Activated naive CD4-positive, alpha-beta T cell treated with anti-CD3 and anti-CD28 coated beads, Interleukin-2, amount 10 ng/mL, durations not matched to agents 7 days and 5 days (primary cell): ENCODE results near the gene MTR.
A peak's percentile ranks its signal among the peaks of the same experiment; 100 is the strongest.

Experiments
- CTCF ChIA-PET: fragments of 350-600 bp; sonication (Branson Sonifier 250); formaldehyde crosslinking; loops from one replicate; lab custom pipeline; 2021; ENCODE audit warnings: antibody characterized with exemption; lab: Charles Lee
- DNase-seq: peaks from one replicate; pipeline ENCODE4 v3.0.0-alpha.2; 2020
- H3K27ac Mint-ChIP-seq: one replicate; pipeline ENCODE4 v1.8.0; 2021; ENCODE audit warnings: mild to moderate bottlenecking, moderate library complexity, mixed read lengths
- H3K27me3 Mint-ChIP-seq: one replicate; pipeline ENCODE4 v1.8.0; 2021; ENCODE audit warnings: mild to moderate bottlenecking, mixed read lengths
- H3K36me3 Mint-ChIP-seq: one replicate; pipeline ENCODE4 v1.8.0; 2021; ENCODE audit warnings: mixed read lengths
- H3K4me1 Mint-ChIP-seq: one replicate; pipeline ENCODE4 v1.8.0; 2021; ENCODE audit warnings: mixed read lengths
- H3K4me3 Mint-ChIP-seq: one replicate; pipeline ENCODE4 v1.8.0; 2021; ENCODE audit warnings: mild to moderate bottlenecking, moderate library complexity, mixed read lengths
- H3K9me3 Mint-ChIP-seq: one replicate; pipeline ENCODE4 v1.8.0; 2021; ENCODE audit warnings: mixed read lengths

MTR gene

DNA sequence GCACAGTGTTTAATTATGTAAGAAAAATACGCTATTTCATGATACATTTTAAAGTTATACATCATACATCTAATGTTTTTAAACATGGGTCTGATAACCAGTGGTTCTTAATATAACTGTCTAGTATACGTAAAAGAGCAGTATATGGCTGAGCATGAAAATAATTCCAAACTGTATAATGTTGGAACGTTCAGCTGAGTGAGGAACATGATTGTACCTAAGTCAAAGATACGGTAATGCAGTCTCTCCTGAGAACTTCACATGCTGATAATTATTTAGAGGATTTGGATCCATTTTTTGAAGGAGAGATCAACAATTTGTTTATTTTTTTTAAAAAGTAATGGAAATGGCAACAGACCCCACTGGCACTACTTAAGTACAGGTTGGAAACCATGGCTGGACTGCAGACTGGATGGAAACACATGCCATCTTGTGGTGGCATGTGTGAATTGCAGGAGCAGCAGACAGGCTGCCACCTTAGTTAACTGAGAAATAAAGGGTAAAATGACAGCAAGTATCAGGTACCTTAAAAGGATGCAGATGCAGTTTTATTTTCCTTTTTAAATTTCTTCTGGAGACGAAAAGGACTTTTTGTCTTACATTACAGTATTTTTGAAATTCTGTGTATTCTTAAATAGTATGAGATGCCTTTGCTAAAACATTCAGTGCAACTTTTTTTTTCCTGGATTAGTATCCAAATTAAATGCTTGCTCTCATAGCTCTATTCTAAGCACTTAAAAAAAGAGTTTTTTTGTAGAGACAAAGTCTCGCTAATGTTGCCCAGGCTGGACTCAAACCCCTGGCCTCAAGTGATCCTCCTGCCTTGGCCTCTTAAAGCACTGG, 73.8 kb downstream of the MTR start:
- DNase-seq = peak; percentile 60
- CTCF ChIA-PET = interaction anchor here (0.7 to 2.2 kb wide), 3 partner anchors 110 to 464 kb away, joined by 3 to 26 read pairs (median 4); no protein-coding TSS in a partner anchor
- H3K4me1 Mint-ChIP-seq = no peaks in the 10 kb centered on the region

DNA sequence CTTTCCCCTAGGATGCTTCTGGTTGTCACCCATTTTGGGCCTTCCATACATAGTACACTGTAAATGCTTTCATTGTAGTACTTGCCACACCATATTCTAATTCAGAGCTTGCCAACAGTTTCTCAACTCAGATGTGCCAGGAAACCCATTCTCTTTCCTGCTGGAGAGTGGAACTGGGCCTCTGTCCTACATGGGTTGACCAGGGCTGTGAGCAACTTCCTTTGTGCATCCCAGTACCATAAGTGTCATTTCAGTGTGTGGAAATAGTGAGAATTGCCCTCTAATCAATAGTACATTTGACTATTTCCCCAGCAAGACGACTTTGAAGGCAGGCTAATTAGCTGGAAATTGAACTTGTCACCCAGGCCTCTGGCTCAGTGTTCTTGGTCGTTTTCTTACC, 74.8 kb downstream of the MTR start:
- CTCF ChIA-PET = interaction anchor here (2.2 kb wide), 1 partner anchor 111 kb away, joined by 26 read pairs; no protein-coding TSS in a partner anchor

More for the DNA sequence above, 73.8 kb downstream of the MTR start:
- Mint-ChIP-seq H3K9me3 (no peaks in the 10 kb centered on the region), H3K4me3 (no peak overlapping the region), H3K36me3 (peaks cover 25% of the 10 kb centered on the region), H3K27me3 (no peaks in the 10 kb centered on the region), H3K27ac (no peak overlapping the region)

DNA sequence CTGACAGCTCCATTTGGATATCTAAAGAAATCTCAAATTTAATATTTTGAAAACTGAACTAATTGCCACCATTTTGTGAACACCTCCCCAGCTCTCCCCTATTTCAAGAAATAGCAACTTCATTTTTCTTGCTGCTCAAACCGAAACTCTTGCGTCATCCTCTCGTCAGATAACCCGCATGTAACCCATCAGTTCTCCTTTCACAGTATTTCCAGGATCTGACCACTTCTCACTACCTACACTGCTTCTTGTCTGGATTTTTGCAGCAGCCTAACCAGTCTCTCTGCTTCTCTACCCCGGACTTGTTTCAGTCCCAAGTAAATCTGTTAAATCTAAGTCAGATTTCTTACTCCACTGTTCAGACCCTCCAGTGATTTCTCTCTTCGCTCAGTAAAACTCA, 75.6 kb downstream of the MTR start:
- H3K36me3 Mint-ChIP-seq = peaks cover 27% of the 10 kb centered on the region
- H3K9me3 Mint-ChIP-seq = no peaks in the 10 kb centered on the region
- H3K27ac Mint-ChIP-seq = no peak overlapping the region
- H3K4me1 Mint-ChIP-seq = no peaks in the 10 kb centered on the region
- H3K27me3 Mint-ChIP-seq = no peaks in the 10 kb centered on the region
- CTCF ChIA-PET = interaction anchor here (1.3 kb wide), 1 partner anchor 111 kb away, joined by 4 read pairs; no protein-coding TSS in a partner anchor
- no peak for DNase-seq
- no peak overlapping the region for H3K4me3 Mint-ChIP-seq

More for the DNA sequence above, 74.8 kb downstream of the MTR start:
- Mint-ChIP-seq H3K4me1 (no peaks in the 10 kb centered on the region), H3K27me3 (no peaks in the 10 kb centered on the region), H3K9me3 (no peaks in the 10 kb centered on the region), H3K36me3 (peaks cover 26% of the 10 kb centered on the region), H3K27ac (no peak overlapping the region), H3K4me3 (no peak overlapping the region)
- no peak for DNase-seq

DNA sequence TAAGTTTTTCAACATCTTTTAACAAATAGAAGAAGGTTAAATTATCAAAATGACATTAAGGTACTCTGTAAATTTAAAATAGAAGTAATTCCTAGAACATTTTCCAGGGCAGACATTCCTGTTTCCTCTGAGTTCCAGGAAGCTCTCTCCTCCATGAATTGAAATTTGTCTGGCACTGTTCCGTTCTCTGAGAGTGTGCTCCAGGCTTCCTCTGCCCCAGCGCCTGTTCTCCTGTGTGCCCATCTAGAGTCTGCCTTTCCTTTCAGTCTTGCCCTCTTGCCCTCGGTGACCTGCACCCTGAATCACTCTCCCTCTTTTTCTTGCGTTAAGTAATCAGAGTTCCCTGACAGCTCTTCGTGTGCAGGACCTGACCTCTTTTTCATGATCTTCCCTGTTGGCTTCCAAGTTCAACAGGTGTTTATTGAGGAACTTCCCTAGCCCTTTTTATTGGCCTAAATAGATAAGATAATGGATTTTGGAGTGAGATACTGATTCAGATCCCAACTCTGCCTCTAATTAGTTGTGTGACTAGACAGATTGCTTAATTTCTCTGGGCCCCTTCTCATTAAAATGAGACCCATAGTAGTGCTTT, 77.1 kb downstream of the MTR start:
- H3K27ac Mint-ChIP-seq = no peak overlapping the region
- H3K9me3 Mint-ChIP-seq = no peaks in the 10 kb centered on the region
- no peak for DNase-seq
- no peaks in the 10 kb centered on the region for H3K4me1 Mint-ChIP-seq
- no peak overlapping the region for H3K4me3 Mint-ChIP-seq
- H3K27me3 Mint-ChIP-seq = no peaks in the 10 kb centered on the region
- CTCF ChIA-PET = no interaction called here
- peaks cover 25% of the 10 kb centered on the region for H3K36me3 Mint-ChIP-seq

DNA sequence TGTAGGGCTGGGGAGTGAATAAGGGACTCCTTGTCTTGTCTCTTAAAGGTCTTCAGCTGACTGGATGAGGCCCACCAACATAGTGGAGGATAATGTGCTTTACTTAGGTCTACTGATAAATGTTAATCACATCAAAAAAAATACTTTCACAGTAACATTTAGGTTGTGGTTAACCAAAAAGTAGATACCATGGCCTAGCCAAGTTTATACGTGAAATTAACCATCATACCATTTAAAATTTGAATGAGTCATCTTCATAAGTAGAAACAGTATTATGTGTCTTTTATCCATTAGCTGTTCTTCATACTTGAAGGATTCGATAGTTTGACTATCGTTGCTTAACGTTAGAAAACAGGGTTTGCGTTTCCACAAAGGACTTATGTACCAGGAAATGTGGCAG, 80.9 kb downstream of the MTR start:
- H3K9me3 Mint-ChIP-seq = no peaks in the 10 kb centered on the region
- no peaks in the 10 kb centered on the region for H3K4me1 Mint-ChIP-seq
- no peaks in the 10 kb centered on the region for H3K27me3 Mint-ChIP-seq
- DNase-seq = no peak
- H3K4me3 Mint-ChIP-seq = no peak overlapping the region
- no peak overlapping the region for H3K27ac Mint-ChIP-seq
- CTCF ChIA-PET = no interaction called here
- H3K36me3 Mint-ChIP-seq = peaks cover 18% of the 10 kb centered on the region

DNA sequence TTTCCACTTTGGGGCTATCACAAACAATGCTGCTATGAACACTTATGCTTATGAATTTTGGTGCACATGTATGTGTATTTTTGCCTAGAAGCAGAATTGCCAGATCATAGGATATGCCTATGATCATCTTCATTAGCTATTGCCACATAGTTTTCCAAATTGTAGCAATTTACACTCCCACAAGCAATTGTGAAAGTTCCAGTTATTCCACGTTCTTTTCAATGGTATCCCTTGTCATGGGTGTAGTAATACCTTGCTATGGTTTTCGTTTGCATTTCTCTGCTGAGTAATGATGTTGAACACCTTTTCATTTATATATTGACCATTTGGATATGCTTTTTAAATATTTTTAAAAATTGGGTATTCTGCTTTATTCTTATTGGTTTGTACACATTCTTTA, 82.6 kb downstream of the MTR start:
- Mint-ChIP-seq H3K36me3 (peaks cover 14% of the 10 kb centered on the region), H3K27me3 (no peaks in the 10 kb centered on the region)

DNA sequence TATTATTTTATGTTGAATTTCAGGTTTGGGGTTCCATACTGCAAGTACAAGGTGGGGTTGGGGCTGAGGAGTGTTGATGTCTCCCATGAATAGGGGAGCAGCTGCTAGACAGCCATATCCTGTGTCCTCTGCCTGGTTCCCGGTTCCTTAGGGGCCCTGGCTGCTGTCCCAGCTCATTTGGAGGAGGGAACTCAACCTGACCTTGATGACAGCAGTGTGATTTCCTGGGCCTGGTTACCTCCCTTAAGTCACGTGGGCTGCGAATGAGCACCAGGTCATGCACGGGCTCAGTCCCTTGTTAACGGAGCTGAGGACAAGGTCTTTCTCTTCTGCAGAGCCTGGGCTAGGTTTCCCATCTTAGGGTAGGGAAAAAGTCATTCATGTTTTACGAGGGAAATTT, 85.1 kb downstream of the MTR start:
- Mint-ChIP-seq H3K27me3 (no peaks in the 10 kb centered on the region), H3K36me3 (peaks cover 19% of the 10 kb centered on the region), H3K4me3 (no peak overlapping the region), H3K27ac (no peak overlapping the region), H3K4me1 (no peaks in the 10 kb centered on the region), H3K9me3 (no peaks in the 10 kb centered on the region)
- no peak for DNase-seq
- CTCF ChIA-PET = no interaction called here

More for the DNA sequence above, 82.6 kb downstream of the MTR start:
- Mint-ChIP-seq H3K9me3 (no peaks in the 10 kb centered on the region), H3K27ac (no peak overlapping the region), H3K4me3 (no peak overlapping the region), H3K4me1 (no peaks in the 10 kb centered on the region)
- CTCF ChIA-PET = no interaction called here
- DNase-seq = no peak

DNA sequence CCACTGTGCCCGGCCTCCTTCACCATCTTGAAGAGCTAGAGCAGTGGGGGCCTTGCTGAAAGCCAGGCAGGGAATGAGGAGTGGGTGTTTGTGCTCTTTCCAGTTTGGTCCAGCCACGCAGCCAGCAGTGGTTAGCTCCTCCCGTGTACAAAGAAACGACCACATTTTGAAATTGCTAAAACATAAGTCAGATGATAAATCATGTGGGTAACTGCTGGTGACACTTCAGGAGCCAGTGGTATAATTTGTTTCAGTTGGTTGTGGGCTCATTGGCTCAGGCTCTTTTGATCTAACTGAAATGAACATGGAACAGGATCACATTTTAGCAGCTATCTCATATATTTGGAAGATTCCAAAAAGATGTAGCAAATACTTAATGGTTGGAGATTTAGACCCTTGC, 87.6 kb downstream of the MTR start:
- H3K27ac Mint-ChIP-seq = no peak overlapping the region

DNA sequence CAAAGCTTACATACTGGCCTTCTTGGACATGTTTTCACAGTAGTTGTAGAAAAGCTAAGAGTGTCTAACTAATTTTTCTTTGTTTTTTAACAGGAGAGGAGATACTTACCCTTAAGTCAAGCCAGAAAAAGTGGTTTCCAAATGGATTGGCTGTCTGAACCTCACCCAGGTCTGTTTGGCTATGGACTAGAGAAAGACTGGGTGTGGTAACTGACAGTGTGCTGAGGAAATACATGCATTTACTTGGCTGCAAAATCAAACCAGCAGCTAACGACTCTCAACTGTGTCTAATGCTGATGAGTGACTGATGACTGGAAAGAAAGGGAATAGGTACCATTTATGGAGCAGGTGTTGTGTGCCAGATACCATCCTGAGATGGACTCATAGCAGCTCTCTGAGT, 91.1 kb downstream of the MTR start:
- H3K9me3 Mint-ChIP-seq = no peaks in the 10 kb centered on the region
- no peak for DNase-seq
- H3K4me3 Mint-ChIP-seq = no peak overlapping the region
- H3K27me3 Mint-ChIP-seq = no peaks in the 10 kb centered on the region
- no peak overlapping the region for H3K27ac Mint-ChIP-seq
- H3K4me1 Mint-ChIP-seq = no peaks in the 10 kb centered on the region
- peaks cover 34% of the 10 kb centered on the region for H3K36me3 Mint-ChIP-seq
- CTCF ChIA-PET = no interaction called here

More for the DNA sequence above, 87.6 kb downstream of the MTR start:
- no peaks in the 10 kb centered on the region for H3K27me3 Mint-ChIP-seq
- no peaks in the 10 kb centered on the region for H3K9me3 Mint-ChIP-seq
- no peak overlapping the region for H3K4me3 Mint-ChIP-seq
- no peak for DNase-seq
- H3K4me1 Mint-ChIP-seq = no peaks in the 10 kb centered on the region
- CTCF ChIA-PET = interaction anchor here (0.7 kb wide), 1 partner anchor 134 kb away, joined by 3 read pairs; no protein-coding TSS in a partner anchor
- H3K36me3 Mint-ChIP-seq = peaks cover 27% of the 10 kb centered on the region

DNA sequence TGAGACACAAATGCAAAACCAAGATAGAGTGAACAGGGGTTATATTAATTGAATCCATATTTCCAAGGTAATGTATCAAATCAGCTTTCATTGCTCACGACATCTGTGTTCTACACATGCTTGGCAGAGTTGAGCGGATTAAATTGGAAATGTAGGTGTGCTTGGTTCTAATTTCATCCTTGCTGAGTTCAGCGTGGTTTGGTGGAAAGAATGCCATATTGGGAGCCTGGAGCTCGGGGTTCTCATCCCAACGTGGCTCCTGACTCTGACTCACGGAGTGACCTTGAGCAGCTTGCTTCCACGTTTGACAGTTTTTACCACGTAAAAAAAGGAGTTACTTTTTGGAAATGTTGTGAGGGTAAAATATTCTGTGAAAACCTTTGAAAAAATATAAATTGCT, 92.0 kb downstream of the MTR start:
- H3K27me3 Mint-ChIP-seq = no peaks in the 10 kb centered on the region
- no peak overlapping the region for H3K4me3 Mint-ChIP-seq
- H3K4me1 Mint-ChIP-seq = no peaks in the 10 kb centered on the region
- peaks cover 39% of the 10 kb centered on the region for H3K36me3 Mint-ChIP-seq
- CTCF ChIA-PET = no interaction called here
- no peak for DNase-seq
- H3K27ac Mint-ChIP-seq = no peak overlapping the region
- H3K9me3 Mint-ChIP-seq = no peaks in the 10 kb centered on the region

DNA sequence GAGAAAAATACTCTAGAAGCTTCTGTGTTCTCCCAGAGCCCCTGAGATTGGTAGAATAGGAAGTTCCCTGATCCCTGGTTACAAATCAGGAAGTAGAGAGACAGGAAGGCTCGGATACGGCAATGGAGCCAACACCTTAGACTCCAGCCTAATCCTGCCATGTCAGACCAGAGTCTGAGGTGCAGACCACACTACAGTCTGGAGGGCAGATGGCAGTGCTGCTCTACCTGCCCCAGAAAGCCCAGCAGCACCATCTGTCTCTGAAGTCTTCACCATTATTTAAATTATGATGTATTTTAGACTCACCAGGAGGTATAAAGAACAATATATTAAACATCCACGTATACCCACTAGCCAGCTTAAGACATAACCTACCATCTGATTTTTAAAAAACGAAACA, 93.0 kb downstream of the MTR start:
- Mint-ChIP-seq H3K27me3 (no peaks in the 10 kb centered on the region), H3K4me1 (no peaks in the 10 kb centered on the region), H3K4me3 (no peak overlapping the region), H3K27ac (no peak overlapping the region), H3K9me3 (no peaks in the 10 kb centered on the region), H3K36me3 (peaks cover 46% of the 10 kb centered on the region)
- DNase-seq = no peak
- CTCF ChIA-PET = no interaction called here

DNA sequence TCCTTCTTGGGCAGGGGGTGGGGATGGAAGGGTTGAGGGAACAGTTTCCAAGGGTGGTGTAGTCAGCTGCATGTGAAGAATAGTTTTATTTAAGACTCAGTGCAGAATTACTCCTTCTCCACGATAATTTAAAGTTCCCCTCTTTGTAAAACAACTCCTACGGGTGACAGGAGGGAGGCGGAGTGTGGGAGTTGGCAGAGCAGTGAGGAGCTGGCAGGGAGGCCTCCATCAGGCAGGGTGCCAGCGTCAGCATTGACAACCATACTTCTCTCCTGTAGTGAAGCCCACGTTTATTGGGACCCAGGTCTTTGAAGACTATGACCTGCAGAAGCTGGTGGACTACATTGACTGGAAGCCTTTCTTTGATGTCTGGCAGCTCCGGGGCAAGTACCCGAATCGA, 93.8 kb downstream of the MTR start:
- H3K36me3 Mint-ChIP-seq = peaks cover 43% of the 10 kb centered on the region
- CTCF ChIA-PET = interaction anchor here (1.0 kb wide), 1 partner anchor 129 kb away, joined by 4 read pairs; no protein-coding TSS in a partner anchor
- no peak overlapping the region for H3K4me3 Mint-ChIP-seq
- H3K4me1 Mint-ChIP-seq = no peaks in the 10 kb centered on the region
- no peaks in the 10 kb centered on the region for H3K9me3 Mint-ChIP-seq
- no peaks in the 10 kb centered on the region for H3K27me3 Mint-ChIP-seq
- no peak for DNase-seq
- H3K27ac Mint-ChIP-seq = no peak overlapping the region

DNA sequence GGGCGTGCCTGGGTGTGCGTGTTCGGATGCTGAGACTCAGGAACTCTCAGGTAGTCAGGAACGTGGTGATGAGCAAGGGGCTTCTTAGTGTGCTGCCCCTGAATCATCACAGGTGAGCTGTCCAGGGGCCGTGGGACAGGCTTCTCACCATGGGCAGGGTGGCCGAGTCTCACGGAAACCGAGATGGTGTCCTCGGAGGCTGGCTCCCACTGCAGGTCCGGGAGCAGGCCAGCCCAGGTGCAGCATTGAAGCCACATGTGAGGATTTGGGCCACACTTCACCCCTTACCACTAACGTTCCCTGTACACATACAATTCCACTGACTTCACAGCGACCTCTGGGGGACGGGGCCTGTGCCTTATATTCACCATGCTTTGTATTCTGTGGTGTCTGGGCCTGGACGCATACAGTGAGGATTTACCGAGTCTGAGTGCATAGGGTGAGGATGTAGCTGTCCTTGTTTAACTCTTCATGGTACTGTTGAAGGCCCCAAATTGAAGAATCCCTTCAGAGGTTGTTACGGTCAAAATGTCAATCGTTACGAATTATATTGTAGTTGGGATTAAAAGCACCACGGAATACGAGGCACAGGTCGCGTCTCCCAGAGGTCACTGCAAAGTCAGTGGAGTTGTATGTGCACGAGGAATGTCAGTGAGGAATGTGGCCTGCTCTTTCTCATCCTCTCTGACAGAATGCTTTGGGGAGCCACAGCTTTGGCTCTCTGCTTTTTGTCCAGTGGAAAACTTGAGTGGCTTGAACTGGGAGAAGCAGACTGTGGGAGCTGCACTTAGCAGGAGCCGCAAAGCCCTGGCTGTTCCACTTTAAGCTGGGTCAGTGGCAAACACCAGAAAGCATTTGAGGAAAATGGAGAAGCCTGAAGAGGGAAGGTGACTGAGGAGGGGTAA, 95.3 kb downstream of the MTR start:
- no peak overlapping the region for H3K27ac Mint-ChIP-seq
- H3K36me3 Mint-ChIP-seq = peaks cover 49% of the 10 kb centered on the region
- H3K27me3 Mint-ChIP-seq = no peaks in the 10 kb centered on the region
- H3K4me3 Mint-ChIP-seq = no peak overlapping the region
- CTCF ChIA-PET = no interaction called here
- H3K9me3 Mint-ChIP-seq = no peaks in the 10 kb centered on the region
- DNase-seq = no peak
- H3K4me1 Mint-ChIP-seq = no peaks in the 10 kb centered on the region
